Measurements from ENCODE around the gene ENDOU.

The ENDOU gene

DNA sequence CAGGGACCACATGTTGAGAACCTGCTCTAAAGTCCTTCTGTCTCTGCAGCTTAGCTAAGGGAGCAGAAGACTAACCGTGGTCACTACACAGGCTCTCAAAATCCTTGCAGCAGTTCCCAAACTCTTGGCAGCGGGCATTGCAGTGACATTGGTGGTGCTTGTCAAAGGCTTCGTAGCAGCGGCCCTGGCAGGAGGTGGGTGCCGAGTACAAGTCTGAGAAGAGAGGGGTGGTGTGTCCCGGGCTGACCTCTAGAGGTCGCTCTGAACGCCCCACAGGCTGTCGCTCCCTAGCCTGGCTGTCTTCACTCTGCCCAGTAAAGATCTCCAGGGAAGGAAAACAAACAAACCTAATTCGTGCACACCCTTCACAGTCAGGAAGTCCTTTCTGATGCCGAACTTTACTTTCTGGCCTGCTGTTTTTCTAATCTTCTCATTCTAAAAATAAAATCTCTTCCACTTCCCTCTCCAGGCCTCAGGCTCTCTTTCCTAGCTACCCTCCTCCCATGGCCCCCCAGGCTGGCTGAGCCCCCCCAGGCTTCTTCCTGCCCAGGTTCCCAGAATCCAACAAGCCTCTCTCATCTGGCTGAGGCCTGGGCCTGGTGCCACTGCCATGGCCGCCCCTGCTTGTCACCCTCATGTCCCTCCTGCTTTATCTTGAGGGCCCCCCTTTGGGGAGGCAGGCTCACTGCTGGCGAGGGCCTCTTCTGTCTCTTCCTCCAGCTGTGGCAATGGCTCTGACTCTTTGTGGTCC is 7.7 kb downstream of the ENDOU start:
- peak; percentile 24 for DNase-seq

- DNase-seq, result no peak
Observed at GRCh38 chr12:47717046-47717442, 8.2 kb downstream of the ENDOU start.

- DNase-seq, result no peak
Observed at GRCh38 chr12:47715877-47716548, 9.3 kb downstream of the ENDOU start.

- no peak for DNase-seq
Observed at GRCh38 chr12:47715393-47715876, 9.9 kb downstream of the ENDOU start.

DNA sequence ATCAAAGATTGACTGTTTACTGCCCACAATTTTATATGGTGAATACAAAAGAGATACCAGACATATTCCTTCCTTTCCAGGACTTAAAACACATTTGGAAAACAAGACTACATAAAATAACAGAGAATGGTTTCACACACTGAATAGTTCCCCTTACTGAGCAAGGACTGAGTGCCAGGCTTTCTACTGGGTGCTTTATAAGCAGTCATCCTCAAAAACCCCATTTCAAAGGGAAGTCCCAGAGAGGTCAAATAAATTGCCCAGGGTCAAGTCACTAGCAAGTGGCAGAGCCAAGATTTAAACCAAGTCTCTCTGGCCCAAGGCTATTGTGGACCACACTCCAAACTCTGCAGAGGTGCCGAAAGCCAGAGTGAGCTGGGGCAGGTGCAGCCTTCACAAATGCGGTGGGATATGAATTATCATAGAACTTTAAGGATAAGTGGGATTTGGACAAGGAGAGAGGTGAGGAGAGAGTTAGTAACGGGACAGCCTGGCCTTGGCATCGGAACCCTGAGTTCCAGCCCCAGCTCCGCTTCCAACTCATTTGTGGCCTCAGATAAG is 10.4 kb downstream of the ENDOU start:
- DNase-seq, result no peak

DNA sequence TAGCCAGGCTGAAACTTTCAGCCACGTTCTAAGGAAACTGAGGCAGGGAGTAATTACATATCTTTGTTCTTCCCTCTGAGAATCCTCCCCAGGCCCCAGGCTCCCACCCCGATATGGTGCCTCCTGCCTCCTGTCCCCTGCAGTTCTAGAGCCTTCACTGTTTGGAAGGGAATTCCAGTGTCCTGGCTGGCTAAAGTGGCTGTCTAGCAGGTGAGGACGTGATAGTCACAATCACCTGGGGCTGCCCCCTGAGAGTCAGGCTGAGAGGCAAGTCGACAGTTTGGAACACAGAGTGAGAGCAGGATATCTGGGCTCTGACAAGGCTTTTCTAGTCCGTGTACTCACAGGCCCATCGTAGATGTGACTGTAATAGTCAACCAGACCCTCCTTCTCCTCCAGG is 13.1 kb downstream of the ENDOU start:
- no peak for DNase-seq

DNA sequence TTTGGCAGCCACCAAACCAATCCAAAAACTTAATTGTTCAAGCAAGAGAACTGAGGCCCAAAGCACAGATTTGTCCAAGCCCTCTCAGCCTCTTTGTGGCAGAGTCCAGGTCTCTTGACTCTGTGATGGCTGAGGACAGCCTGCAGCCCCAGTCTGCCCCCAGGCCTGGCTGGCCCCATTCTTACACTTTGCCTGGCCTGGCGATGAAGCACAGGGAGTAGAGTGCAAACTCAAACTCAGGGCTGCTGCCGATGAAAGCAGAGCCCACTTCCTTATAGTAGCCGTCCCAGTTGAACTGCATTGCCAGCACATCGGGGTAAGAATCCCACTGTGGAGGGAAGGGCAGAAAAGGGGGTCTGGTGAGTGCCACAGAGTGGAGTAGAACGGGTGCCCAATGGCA is 13.8 kb downstream of the ENDOU start:
- DNase-seq, result no peak

DNA sequence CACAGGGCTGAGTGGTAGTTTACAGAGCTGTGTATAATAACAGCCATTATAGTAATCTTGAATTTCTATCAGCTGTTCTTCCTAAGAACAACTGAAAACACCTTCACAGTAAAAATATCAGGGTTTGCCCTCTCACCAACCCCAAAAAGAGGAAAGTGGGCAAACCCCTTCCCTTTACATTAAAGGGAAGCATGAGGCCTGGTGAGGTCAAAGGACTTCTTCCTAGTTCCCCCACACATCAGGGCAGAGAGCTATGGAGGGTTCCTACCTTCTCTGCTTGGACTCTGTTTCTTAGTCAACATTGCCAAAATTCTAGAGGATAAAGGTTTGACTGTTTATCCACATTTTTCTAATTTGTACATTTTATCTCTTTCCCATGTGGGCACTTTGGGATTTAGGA is 15.0 kb downstream of the ENDOU start:
- no peak for DNase-seq

DNA sequence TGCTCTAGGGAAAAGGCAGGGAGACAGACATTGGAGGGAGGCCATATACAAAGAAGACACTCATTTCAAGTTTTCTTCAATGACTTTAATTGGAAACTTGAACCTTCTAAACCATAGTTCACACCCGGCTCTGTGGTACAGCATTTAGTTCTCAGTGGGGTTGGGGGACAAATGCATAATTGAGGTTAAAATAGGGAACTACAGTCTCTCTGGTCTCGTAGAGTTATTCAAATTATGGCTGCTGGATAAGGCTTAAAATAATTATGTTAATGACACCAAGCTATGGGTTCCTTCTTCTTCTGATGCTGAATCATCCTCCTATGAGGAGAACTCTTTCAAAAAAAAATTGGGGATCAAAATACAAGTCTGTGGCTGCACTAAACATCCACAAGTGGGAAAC is 15.6 kb downstream of the ENDOU start:
- DNase-seq, result no peak

- no peak for DNase-seq
Observed at GRCh38 chr12:47709237-47709636, 16.1 kb downstream of the ENDOU start.

DNA sequence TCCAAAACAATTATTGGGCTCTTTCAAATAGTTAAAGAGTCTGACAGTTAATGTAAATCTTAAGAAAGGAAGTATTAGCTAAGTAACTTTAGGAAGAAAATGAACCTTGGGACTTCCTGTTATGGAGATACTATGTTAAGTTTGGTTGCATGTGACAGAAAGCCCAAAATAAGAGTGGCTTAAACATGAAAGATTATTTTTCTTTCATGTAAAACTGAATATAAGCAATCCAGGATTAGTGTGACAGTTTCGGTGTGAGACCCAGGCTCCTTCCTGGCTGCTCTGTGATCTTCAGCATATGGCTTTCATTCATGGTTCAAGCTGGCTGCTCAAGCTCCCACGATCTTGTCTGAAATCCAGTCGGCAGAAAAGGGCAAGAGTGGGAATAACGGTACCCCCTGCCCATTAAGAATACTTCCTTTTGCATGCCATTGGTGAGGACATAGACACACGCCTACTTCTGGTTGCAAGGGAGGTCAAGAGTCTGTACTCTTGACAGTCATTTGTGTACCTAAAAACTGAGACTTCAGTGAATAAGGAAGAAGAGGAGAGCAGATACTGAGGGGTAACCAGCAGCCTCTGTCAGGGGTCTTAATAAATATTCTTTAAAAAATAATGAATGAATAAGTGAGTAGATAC is 17.3 kb downstream of the ENDOU start:
- DNase-seq, result no peak

DNA sequence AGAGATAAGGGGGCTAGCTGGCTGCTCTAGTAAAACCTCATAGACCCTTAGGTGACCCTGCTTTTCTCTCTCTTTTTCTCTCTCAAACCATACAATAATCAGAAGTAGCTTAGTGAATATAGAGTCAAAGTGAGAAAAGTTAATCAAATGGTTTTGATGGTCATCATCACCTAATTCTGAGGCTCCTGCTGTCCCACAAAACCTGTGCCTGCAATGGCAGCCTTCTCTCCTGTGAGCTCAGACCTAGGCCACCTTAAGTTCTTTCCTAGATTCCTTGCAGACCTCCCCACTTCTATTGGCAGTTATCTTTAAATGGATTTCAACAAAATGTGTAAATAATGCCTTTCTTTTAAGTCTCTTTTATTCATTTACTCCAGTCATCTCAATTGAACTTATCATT is 17.9 kb downstream of the ENDOU start:
- DNase-seq, result no peak

DNA sequence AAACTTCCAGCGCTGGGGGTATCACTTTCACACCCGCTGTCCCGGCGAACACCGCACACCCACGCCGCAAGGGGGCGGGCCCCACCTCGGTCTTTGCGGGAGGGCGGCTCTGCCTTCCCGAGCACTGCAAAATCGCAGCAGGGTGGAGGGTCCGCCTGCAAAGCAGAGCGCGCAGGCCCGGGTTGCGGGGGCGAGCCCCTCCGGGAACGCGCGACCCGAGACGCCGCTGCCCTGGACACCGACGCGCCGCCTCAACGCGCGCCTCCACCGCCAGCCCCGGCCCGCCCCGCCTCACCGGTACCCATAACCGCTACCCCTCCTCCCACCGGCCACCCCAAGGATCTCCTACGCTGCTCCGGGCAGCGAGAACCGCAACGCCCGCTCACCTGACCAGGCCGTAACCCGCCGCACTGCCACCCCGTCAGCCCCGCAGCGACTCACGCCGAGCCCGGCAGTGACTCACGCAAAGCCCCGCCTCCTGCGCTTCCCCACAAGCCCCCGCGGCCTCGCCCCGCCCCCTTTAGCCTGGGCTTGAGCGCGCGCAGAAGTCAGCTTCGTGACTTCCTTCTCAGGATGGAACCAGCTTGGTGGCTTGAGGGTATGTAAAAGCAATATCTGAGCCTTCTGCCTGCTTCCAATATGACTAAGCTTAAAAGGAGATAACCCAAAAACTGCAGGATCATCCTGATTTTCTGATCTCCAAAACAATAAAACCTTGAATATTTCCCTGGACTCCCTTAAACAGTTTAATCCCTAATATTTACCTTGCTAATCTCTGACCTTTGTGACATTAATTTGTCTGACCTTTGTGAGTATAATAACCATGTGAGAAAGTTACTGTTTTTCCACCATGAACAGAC is 19.5 kb downstream of the ENDOU start, which contains the start of gene RPAP3:
Gene RPAP3 (minus strand): TSS at position 465 of the 860 bp plus-strand sequence. CDS start 3,190 bp downstream, outside the sequence.
- peak; percentile 58 for DNase-seq

- no peak for DNase-seq
Observed at GRCh38 chr12:47705229-47705565, 20.1 kb downstream of the ENDOU start.

DNA sequence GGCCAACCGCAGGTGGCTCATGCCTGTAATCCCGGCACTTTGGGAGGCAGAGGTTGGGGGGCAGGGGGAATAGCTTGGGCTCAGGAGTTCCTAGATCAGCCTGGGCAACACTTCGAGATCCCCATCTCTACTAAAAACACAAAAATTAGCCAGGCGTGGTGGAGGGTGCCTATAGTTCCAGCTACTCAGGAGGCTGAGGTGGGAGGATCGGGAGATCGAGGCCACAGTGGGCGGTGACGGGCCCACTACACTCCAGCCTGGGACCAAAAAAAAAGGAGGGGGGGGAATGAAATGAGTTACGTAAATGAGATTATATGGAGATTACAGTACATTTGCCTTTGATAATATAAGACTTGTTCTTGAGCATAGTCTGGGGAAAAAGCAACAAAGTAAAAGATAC is 20.6 kb downstream of the ENDOU start:
- no peak for DNase-seq

- no peak for DNase-seq
Observed at GRCh38 chr12:47700263-47700662, 25.0 kb downstream of the ENDOU start.

DNA sequence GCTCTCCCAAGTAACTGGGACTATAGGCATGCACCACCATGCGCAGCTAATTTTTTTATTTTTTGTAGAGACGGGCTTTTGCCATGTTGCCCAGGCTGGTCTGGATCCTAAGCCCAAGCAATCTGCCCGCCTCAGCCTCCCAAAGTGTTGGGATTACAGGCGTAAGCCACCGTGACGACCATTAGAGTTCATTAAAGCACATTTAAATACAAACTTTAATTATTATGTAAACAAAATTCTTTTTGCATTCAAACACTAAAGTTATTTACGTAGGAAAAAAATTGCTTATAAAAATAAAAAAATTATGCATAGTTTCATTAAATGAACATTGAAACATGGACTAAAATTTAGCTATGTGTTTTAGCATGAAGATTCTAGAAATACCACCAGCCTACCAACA is 26.7 kb downstream of the ENDOU start:
- DNase-seq, result no peak

DNA sequence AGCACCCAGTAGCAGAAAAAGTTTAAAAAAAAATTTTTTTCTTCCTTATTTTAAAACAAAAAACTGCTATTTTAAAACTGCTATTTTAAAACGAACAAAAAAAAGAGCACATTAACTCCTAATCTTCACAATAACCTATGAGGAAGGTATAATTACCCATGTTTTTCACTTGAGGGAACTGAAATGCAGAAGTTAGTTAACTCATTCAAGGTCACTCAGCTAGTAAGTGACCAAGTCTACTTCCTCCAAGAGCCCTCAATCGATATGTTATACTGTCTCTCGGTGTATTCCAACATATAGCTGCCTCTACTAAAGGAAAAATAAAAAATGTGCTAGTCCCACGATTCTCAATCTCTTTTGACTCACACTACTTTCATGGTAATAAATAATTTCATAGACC is 27.2 kb downstream of the ENDOU start:
- DNase-seq, result no peak

GRCh38 chr12:47689215-47689614 is 36.1 kb downstream of the ENDOU start:
- no peak for DNase-seq

DNA sequence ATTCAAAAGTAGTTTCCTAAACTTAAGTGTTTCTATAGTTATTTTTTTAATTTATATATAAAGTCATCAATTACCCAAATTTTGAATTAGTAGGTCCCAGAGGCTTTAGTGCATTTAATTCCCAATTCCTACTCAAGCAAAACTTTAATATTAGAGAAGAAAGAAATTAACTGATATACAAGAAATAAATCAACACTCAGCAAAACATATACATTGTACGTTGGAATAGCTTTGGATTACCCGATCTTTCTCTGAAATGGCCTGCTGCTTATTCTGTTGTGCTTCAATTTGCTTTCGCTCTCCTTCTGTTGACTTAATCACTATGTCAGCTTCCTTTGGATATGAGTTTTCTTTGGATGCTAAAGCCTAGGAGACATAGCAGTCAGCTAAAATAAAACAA is 37.7 kb downstream of the ENDOU start:
- no peak for DNase-seq

DNA sequence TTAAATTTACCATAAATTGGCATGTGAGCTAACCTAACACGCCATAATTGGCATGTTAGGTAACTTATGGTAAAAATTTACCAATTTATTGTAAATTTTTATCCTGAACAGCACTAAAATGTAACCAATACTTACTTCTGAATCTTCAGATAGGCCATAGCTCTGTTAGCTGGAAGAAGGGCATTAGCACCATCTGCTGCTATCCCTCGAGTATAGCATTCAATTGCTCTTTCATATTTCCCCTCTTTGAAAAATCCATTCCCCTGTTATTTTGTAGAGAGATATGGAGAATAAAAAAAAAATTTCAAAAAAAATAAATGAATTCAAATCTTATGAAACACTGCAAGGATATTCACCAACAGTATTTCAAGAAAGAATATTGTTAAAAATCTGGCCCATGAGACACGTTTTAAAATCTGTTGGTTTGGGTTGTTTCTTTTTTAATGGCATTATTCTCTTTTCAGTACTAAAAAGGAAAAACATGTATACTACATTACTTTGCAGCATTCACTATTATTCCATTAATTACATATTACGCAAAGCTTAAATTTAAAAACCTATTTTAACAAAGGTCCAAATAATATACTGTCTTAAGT is 38.5 kb downstream of the ENDOU start:
- no peak for DNase-seq

DNA sequence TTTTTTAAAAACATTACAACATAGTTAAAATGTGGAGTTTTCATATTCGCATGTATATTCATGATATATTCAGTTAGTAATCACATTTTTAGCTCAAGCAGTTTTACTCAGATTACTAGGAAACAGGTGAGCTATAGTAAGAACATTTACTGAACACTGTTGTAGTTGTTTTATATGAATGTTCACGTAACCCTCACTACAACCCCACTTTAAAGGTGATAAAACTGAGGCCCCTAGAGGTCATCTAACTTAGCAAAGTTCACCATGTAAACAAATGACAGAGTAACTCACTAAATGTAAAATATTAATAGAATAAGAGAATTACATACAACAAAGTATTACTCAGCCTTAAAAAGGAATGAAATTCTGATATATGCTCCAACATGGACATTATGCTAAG is 45.5 kb downstream of the ENDOU start:
- DNase-seq, result no peak
